Medulla oblongata (tissue), 1 donor: ENCODE data around the gene BRINP3.

ENCODE experiments used
- DNase-seq: peaks from one replicate; pipeline ENCODE4 v3.0.0-alpha.2; 2015; ENCODE audit errors: extremely low spot score

BRINP3 gene

DNA sequence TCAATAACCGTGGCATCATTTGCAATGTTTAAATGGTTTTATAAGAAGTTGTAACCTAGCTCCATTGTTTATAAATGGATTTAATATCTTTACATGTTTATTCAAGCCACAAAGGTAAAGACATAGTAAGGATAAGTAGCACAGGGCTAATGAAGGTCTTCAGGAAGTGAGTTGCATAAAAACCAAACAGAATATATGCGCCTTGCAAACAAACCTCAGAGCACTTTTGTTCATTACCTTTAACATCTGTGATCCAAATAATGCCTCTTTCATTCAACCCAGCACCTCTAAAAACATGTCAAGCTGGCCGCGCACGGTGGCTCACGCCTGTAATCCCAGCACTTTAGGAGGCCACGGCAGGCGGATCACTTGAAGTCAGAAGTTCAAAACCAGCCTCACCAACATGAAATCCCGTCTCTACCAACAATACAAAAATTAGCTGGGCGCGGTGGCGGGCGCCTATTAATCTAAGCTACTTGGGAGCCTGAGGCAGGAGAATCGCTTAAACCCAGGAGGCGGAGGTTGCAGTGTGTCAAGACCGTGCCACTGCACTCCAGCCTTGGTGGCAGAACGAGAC, 25.3 kb downstream of the BRINP3 start:
- no peak for DNase-seq

DNA sequence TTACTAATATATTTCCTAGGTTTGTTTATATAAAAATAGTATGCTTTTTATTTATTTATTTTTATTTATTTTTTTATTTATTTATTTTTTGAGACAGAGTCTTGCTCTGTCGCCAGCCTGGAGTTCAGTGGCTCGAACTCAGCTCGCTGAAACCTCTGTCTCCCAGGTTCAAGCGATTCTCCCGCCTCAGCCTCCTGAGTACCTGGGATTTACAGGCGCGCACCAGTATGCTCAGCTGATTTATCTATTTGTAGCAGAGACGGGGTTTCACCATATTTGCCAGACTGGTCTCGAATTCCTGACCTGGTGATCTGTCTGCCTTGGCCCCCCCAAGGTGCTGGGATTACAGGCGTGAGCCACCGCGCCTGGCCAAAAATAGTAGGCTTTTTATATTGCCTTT, 33.2 kb downstream of the BRINP3 start:
- DNase-seq, result no peak

- DNase-seq, result no peak
Observed at GRCh38 chr1:190439447-190439846, 38.2 kb downstream of the BRINP3 start.

- DNase-seq, result no peak
Observed at GRCh38 chr1:190436615-190437014, 41.0 kb downstream of the BRINP3 start.

GRCh38 chr1:190429932-190430331, 47.7 kb downstream of the BRINP3 start:
- DNase-seq, result no peak

- no peak for DNase-seq
Observed at GRCh38 chr1:190429141-190429540, 48.5 kb downstream of the BRINP3 start.

- no peak for DNase-seq
Observed at GRCh38 chr1:190416239-190416638, 61.4 kb downstream of the BRINP3 start.

DNA sequence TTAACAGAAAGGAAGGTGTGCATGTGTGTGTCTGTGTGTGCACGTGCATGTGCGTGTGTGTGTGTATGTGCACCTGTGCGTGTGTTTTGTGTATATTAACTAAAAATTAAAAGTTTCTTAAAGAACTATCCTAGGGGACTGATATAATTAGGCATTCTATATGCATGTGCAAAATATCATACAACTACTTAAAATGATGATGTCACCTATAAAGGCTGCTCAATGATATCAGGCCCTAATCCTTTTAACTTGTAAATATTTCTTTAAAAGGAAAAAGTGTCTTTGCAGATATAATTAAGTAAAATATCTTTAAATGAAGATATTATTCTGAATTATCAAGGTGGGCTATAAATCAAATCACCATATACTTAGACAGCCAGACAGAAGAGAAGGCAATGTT, 64.5 kb downstream of the BRINP3 start:
- DNase-seq, result no peak

- DNase-seq, result no peak
Observed at GRCh38 chr1:190403402-190403801, 74.3 kb downstream of the BRINP3 start.

DNA sequence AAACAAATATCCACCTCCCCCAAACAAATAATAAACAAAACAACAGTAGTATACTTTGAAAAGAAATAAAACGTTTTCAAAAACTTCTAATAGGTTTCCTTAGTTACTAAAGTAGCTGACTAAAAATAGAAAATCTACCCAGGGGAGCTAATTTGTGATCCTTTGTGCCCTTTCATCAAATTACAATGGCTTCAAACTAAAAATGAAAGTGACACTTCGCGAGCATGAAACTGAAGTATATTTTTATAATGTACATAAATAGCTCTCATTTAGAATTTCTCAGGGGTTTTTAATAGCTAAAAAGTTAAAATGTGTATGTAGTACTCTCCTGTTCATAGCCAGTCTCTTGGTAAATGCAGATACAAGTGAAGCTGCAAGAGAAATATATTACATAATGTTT, 78.4 kb downstream of the BRINP3 start:
- no peak for DNase-seq

DNA sequence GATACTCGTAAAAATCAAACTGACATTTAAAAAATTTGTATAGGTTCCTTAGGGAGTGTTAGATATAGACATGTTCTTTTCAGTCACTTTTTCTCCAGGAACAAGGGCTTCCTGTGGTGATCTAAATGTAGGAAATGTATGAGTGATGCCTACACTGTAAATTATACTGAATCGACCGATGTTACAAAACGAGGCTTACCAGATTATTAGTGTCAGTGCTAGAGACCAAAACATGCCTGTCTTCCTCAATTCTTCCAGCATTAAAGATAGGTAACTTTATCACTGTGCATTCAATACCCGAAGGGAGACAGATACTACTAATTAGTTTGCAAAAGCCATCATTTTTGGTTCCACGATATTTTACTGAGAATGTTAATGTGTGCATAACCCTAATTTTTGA, 86.1 kb downstream of the BRINP3 start:
- DNase-seq, result no peak

GRCh38 chr1:190377991-190378390, 99.7 kb downstream of the BRINP3 start:
- no peak for DNase-seq

DNA sequence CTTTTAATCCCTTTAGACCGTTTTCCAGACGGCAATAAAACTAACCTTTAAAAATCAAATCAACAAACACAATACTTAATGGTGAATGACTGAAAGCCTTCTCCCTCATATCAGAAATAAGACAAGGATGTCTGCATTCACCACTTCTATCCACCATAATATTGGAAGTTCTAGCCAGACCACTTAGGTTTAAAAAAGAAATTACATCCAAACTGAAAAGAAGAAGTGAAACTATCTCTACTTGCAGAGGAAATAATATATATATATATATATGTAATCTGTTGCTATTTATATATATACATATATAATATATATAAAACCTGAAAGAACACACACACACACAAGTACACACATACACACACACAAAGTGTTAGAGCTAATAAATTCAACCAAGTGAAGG, 100.4 kb downstream of the BRINP3 start:
- DNase-seq, result no peak

DNA sequence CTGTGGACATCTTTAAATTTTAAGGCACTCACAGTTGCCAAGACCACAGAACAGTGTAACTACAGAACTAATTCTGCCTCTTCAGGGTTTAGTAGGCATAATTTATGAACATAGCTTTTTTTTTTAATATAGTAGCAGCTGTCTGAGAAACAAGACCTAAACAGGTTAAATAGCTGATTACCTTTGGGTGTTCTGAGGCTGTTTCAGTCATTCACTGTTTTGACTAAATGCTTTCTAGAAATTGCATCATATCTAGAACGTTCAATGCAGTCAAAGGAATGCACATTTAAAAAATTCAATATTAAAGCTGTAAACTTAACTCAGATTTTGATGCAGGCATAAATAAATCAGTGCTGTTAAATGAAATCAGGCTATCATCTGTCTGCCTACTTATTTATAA, 101.6 kb downstream of the BRINP3 start:
- DNase-seq, result no peak

- peak; percentile 31 for DNase-seq
Observed at GRCh38 chr1:190373705-190374336, 103.8 kb downstream of the BRINP3 start.

GRCh38 chr1:190367200-190367599, 110.5 kb downstream of the BRINP3 start:
- no peak for DNase-seq

GRCh38 chr1:190365283-190365682, 112.4 kb downstream of the BRINP3 start:
- DNase-seq, result no peak

- DNase-seq, result no peak
Observed at GRCh38 chr1:190353538-190354101, 124.0 kb downstream of the BRINP3 start.

GRCh38 chr1:190344454-190344853, 133.2 kb downstream of the BRINP3 start:
- DNase-seq, result no peak

DNA sequence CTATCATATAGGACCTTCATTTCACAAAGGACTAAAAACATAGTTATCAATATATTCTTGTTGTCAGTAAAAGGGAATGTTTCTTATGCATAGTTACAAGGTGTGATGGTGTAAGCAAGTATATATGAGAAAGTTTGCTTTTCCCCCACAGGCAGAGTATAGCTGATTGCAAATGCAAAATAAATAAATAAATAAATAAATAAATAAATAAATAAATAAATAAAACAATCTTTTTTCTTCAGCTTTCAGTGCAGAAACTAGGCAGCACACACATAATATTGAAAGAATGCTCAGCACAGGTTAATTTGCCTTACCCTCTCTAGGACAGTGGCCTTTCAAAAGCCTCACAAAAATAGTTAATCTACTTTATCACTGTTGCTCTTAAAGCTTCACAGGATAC, 138.8 kb downstream of the BRINP3 start:
- DNase-seq, result no peak

DNA sequence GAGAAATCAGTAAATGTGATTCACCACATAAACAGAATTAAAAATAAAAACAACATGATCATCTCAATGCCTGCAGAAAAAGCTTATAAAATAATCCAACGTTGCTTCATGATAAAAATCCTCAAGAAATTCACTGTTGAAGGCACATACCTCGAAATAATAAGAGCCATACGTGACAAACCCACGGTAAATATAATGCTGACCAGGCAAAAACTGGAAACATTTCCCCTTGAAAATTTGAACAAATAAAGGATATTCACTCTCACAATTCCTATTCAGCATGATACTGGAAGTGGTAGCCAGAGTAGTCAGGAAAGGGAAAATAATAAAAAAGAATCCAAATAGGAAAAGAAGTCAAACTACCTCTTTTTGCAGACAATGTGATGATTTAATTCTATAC, 148.8 kb downstream of the BRINP3 start:
- DNase-seq, result no peak

GRCh38 chr1:190328361-190328760, 149.3 kb downstream of the BRINP3 start:
- no peak for DNase-seq

DNA sequence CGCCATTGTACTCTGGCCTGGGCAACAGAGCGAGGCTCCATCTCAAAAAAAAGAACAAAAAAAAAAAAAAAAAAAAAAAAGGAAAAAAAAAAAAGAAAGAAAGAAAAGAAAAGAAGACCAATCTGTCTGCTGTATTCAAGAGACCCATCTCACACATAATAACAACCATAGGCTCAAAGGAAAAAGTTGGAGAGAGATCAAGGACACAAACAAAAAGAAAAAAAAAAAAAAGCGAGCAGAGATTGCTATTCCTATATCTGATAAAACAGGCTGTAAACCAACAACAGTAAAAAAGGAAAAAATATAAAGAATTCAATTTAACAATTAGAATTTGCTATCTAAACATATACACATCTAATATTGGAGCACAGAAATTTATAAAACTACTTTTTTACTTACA, 150.4 kb downstream of the BRINP3 start:
- DNase-seq, result no peak

DNA sequence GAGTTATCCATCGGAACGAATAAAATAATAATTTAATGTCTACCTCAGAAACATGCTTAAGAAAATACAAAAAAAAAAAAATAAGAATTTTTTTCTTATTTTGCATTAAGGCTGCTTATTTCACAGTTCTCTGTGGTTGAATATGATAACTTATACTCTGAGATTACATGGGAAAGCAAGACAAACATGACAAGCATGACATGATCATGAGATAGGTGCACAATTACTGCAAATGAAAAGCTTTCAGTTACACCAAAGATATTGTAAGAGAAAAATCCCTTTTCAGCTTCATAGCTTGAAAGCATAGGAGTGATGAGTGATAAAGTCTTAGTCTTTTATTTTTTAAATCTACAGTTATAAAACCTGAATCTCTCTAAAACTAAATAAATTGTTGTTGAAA, 154.1 kb downstream of the BRINP3 start:
- no peak for DNase-seq
